KG1 (cell line): ENCODE data around the gene APOE.
A peak's percentile ranks its signal among the peaks of the same experiment; 100 is the strongest.
"Not testable (repeated sequence)": the region's sequence is repeated elsewhere in the genome, so short reads cannot be mapped to it uniquely, and the experiment has no call there.

Experiments used
- DNase-seq: peaks from one replicate; lab custom pipeline; 2025; lab: John Stamatoyannopoulos, UW

APOE gene

DNA sequence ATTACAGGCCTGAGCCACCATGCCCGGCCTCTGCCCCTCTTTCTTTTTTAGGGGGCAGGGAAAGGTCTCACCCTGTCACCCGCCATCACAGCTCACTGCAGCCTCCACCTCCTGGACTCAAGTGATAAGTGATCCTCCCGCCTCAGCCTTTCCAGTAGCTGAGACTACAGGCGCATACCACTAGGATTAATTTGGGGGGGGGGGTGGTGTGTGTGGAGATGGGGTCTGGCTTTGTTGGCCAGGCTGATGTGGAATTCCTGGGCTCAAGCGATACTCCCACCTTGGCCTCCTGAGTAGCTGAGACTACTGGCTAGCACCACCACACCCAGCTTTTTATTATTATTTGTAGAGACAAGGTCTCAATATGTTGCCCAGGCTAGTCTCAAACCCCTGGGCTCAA lies 4.2 kb downstream of the APOE start:
- no peak for DNase-seq

DNA sequence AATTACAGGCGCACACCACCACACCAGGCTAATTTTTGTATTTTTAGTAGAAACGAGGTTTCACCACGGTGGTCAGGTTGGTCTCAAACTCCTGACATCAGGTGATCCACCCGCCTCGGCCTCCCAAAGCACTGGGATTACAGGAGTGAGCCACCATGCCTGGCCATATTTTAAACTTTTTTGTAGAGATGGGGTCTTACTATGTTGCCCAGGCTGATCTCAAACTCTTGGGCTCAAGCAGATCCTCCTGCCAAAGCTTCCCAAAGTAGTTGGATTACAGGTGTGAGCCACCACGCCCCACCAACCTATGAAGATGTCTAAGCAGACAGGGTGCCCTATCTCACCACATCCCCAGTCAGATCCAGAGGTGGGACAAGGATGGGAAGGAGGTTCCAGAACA lies 6.3 kb downstream of the APOE start:
- DNase-seq = not testable (repeated sequence)

DNA sequence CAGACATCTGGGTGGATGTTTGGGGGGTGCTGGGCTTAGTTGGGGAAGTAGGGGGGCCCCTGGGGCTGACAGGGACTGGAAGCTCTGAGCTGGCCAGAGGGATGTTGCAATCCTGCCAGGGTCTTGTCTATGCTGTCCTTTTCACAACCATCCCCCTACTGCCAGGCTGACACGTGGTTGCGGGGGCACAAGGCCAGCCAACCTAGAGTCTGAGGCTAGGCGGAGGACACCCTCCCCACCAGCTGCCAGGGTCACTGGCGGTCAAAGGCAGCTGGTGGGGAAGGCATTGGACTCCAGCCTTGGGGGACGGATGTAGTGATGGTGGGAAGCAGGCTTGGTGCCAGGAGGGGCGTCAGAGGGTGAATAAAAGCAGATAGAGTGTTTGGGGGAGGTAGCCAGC lies 7.3 kb downstream of the APOE start:
- DNase-seq = no peak

DNA sequence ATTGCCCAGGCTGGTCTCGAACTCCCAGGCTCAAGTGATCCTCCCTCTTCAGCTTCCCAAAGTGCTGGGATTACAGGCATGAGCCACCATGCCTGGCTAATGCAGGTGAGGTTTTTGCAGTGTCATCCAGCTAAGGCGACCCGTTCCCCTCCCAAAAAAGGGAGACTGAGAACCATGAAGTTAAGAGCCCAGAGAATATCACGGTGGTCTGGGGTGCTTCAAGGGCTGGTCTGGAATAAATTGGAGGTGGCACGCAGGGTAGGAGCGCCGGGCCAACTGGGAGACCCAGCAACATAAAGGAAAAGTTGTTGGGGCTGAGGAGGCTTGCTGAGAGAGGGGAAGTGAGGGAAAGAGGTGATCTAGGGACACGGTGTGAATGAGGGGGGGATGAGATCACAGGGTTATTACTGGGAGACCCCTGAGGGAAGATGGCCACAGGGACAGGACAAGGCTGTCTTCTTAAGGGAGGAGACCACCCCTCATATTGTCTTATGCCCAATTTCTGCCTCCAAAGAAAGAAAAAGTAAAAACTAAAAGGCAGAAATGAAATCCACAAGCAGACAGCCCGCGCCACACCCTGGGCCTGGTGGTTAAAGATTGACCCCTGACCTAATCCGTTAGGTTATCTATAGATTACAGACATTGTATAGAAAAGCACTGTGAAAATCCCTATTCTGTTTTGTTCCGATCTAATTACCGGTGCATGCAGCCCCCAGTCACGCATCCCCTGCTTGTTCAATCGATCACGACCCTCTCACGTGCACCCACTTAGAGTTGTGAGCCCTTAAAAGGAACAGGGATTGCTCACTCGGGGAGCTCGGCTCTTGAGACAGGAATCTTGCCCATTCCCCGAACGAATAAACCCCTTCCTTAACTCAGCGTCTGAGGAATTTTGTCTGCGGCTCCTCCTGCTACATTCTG lies 8.2 kb downstream of the APOE start:
- DNase-seq = not testable (repeated sequence)

DNA sequence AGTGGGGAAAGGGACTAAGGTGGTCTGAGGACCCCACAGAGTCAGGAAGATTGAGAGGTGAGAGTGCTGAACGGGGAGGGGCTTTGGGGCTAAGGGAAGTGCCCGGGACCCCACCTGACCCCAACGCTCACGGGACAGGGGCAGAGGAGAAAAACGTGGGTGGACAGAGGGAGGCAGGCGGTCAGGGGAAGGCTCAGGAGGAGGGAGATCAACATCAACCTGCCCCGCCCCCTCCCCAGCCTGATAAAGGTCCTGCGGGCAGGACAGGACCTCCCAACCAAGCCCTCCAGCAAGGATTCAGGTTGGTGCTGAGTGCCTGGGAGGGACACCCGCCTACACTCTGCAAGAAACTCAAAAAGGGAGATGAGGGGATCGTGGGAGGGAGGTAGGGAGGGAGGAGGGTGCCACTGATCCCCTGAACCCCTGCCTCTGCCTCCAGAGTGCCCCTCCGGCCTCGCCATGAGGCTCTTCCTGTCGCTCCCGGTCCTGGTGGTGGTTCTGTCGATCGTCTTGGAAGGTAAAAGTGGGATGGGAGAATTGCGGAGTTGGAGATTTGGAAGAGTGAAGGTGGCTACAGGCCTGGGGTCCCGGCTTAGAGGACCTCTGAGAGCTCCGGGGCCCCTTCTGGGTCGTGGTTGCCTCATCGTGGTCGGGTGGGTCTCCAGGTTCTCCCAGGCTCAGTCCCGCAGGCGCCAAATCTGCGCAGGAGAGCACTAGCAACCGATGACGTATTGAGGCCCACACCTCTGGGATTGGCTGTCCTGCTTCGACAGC lies 9.0 kb downstream of the APOE start, which contains the start of gene APOC1:
APOC1 (plus strand) TSS at position 176 of the 774 bp plus-strand sequence; CDS start at position 460, 284 bp downstream.
- peak; percentile 34 for DNase-seq

DNA sequence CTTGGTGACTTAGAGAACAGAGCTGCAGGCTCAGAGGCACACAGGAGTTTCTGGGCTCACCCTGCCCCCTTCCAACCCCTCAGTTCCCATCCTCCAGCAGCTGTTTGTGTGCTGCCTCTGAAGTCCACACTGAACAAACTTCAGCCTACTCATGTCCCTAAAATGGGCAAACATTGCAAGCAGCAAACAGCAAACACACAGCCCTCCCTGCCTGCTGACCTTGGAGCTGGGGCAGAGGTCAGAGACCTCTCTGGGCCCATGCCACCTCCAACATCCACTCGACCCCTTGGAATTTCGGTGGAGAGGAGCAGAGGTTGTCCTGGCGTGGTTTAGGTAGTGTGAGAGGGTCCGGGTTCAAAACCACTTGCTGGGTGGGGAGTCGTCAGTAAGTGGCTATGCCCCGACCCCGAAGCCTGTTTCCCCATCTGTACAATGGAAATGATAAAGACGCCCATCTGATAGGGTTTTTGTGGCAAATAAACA lies 18.7 kb downstream of the APOE start:
- no peak for DNase-seq

DNA sequence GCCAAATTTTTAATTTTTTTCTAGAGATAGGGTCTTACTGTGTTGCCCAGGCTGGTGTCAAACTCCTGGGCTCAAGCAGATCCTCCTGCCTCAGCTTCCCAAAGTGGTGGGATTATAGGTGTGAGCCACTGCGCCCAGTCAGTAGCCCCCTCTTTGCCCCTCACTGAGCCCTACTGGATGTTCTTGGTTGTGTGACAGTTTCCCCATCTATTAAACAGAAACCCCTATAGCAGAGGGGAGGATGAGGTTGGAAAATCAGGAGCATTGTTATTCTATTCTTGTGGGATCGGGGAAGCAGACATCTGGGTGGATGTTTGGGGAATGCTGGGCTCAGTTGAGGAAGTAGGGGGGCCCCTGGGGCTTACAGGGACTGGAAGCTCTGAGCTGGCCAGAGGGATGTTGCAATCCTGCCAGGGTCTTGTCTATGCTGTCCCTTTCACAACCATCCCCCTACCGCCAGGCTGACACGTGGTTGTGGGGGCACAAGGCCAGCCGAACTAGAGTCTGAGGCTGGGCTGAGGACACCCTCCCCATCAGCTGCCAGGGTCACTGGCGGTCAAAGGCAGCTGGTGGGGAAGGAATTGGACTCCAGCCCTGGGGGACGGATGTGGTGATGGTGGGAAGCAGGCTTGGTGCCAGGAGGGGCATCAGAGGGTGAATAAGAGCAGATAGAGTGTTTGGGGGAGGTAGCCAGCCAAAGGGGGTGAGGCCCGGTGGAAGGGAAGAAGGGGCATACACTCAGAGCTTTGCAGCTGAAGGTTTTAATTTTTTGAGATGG lies 19.7 kb downstream of the APOE start:
- peak; percentile 10 for DNase-seq

DNA sequence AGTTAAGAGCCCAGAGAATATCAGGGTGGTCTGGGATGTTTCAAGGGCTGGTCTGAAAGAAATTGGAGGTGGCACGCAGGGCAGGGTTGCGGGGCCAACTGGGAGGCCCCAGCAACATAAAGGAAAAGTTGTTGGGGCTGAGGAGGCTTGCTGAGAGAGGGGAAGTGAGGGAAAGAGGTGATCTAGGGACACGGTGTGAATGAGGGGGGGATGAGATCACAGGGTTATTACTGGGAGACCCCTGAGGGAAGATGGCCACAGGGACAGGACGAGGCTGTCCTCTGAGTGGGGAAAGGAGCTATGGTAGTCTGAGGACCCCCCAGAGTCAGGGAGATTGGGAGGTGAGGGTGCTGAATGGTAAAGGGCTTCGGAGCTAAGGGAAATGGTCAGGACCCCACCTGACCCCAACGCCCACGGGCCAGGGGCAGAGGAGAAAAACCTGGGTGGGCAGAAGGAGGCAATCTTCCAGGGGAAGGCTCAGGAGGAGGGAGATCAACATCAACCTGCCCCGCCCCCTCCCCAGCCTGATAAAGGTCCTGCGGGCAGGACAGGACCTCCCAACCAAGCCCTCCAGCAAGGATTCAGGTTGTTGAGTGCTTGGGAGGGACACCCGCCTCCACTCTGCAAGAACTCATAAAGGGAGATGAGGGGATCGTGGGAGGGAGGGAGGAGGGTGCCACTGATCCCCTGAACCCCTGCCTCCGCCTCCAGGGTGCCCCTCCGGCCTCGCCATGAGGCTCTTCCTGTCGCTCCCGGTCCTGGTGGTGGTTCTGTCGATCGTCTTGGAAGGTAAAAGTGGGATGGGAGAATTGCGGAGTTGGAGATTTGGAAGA lies 20.9 kb downstream of the APOE start:
- not testable (repeated sequence) for DNase-seq

DNA sequence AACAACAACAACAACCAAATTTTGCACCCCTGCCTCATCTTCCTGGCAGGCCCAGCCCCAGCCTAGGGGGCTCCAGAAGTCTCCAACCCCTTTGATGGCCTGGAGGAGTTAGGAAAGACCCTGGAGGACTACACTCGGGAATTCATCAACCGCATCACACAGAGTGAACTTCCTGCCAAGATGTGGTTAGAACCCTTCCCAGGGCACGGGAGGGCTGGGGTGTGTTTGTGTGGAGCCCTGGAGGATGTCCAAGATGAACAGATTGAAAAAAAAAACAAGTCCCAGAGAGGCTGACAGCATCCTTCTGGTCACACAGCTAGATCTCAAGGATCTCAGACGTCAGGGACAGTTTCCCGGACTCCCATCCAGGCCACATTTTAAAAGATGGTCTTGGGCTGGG lies 22.1 kb downstream of the APOE start:
- no peak for DNase-seq

DNA sequence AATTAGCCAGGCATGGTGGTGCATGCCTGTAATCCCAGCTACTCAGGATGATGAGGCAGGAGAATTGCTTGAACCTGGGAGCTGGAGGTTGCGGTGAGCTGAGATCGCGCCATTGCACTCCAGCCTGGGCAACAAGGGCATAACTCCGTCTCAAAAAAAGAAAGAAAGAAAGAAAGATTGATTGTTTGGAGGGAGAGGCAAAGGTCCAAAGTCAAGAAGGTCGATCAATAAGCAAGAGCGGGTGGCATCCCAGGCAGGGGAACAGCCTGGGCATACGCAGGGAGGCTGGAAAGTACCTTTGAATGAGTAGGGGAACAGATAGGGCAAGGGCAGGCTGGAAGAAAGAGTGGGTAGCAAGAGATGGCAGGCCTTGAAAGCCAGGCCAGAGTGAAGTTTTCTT lies 24.5 kb downstream of the APOE start:
- no peak for DNase-seq

DNA sequence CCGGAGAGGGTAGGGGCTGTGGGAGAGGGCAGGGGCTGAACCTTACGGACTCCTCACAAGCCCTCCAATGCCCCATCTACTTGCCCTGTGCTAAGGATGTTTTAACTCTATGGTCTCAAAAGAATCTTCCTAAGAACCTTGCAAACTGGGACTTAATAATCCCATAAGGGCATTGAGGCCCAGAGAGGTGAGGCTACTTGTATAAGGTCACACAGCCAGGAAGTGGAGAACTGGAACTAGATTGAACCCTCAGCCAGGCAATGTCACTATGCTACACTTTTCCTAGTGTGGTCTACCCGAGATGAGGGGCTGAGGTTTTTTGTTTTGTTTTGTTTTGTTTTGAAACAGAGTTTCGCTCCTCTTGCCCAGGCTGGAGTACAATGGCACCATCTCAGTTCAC lies 25.9 kb downstream of the APOE start:
- no peak for DNase-seq

DNA sequence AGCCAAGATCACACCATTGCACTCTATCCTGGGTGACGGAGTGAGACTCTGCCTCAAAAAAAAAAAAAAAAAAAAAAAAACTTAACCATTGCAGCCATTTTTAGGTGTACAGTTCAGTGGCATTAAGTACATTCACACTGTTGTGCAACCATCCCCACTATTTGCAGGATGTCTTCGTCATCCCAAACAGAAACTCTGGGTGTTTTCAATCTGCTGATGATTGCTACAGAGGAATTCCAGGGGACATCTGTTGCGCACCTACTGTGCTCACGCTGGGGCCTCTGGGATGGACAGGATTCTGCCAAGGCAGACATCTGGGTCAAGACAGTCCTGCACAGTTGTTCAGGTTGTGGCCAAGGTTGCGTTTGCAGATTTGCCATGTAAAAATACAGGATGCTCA lies 34.1 kb downstream of the APOE start:
- DNase-seq = no peak

DNA sequence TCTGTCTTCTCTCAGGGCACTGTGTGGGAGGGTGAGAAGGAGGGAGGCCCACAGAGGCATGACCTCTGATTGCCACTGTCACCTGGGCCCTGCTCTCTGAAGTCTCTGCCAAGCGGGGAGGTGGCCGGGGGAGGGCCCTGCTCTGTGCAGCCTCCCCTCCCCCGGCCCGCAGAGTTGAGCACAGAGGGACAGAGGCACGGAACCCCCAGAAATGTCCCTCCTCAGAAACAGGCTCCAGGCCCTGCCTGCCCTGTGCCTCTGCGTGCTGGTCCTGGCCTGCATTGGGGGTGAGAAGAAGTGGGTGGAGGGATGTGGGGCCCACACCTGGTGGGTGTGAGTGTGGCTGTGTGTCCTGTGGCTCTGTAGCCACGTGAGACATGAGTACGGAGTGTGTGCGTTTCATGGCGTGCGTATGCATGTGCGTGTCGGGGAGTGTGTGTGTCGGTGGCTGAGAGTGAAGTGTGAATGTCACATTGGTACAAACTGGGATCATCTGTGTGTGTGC lies 36.5 kb downstream of the APOE start, which contains the start of gene APOC4:
APOC4 (plus strand) TSS at position 171 of the 505 bp plus-strand sequence; CDS start at position 212, 41 bp downstream.
- DNase-seq = no peak

DNA sequence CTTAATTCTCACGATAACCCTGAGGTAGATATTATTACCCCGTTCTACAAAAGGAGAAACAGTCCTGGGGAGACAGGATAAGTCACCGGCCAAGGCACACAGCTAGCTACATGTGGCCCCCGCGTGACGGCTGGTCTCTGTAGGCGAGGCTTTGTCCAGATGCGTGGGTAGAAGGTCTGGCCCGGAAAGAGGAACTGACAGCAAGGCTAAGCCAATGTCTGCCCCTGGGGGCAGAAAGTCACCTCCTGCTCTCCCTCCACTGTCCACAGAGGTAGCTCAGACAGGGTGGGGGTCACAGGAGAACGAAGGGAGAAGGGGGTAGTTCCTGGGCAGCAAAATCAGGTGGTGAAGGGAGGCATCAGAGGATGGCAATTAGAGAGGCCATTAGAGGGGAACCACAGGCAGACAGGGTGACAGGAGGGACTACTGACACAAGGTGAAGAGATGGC lies 38.2 kb downstream of the APOE start:
- DNase-seq = peak; percentile 49

DNA sequence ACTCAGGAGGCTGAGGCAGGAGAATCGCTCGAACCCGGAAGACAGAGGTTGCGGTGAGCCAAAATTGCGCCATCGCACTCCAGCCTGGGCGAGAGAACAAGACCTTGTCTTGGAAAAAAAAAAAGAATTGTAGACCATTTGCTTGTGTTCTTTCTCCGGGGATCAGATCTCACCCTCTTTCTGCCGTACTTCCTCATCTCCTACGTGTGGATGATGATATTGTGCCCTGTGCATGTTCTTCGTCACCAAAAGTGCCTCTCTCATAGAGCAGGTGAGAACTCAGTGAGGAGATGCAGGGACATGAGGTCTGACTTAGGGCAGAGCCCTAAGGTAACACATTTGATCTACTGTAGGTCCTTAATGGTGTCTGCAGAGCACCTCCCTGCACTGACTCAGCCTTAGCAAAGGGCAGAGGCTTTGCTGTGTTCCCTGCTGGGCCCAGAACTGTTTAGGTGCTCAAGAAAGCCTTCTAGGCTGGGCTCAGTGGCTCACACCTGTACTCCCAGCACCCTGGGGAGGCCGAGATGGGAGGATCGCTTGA lies 41.5 kb downstream of the APOE start:
- no peak for DNase-seq

DNA sequence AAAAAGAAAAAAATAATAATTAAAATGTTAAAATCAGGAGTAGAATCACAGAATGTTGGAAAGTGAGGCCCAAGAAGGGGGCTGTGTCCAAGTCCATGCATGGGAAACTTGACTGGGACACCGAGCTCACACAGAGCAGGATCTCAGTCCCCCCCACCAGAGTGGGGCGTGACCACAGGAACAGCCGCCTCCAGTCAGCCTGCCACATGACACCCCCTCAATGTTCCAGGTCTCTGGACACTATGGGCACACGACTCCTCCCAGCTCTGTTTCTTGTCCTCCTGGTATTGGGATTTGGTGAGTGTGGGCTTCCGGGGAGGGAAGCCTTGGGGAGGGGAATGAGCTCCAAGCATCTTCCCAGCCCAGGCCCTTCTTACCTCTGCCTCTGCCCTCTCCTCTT lies 42.6 kb downstream of the APOE start:
- DNase-seq = no peak

DNA sequence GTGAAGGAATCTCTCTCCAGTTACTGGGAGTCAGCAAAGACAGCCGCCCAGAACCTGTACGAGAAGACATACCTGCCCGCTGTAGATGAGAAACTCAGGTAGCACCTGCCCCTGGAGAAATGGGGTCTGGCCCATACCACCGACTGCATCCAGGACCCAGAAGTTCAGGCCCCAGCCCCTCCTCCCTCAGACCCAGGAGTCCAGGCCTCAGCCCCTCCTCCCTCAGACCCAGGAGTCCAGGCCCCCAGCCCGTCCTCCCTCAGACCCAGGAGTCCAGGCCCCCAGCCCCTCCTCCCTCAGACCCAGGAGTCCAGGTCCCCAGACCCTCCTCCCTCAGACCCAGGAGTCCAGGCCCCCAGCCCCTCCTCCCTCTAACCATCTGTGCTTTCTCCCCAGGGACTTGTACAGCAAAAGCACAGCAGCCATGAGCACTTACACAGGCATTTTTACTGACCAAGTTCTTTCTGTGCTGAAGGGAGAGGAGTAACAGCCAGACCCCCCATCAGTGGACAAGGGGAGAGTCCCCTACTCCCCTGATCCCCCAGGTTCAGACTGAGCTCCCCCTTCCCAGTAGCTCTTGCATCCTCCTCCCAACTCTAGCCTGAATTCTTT lies 43.3 kb downstream of the APOE start:
- DNase-seq = no peak

DNA sequence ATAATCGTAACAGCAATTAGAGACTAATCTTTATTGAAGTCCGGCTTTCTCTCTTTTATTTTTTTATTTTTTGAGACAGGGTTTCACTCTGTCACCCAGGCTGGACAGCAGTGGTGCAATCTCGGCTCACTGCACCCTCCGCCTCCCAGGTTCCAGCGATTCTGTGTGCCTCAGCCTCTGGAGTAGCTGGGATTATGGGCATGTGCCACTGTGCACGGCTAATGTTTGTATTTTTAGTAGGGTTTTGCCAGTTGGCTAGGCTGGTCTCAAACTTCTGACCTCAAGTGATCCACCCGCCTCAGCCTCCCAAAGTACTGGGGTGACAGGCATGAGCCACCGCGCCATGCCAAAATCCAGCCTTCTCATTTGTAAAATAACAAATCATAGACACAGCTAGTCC lies 44.0 kb downstream of the APOE start:
- DNase-seq = no peak

DNA sequence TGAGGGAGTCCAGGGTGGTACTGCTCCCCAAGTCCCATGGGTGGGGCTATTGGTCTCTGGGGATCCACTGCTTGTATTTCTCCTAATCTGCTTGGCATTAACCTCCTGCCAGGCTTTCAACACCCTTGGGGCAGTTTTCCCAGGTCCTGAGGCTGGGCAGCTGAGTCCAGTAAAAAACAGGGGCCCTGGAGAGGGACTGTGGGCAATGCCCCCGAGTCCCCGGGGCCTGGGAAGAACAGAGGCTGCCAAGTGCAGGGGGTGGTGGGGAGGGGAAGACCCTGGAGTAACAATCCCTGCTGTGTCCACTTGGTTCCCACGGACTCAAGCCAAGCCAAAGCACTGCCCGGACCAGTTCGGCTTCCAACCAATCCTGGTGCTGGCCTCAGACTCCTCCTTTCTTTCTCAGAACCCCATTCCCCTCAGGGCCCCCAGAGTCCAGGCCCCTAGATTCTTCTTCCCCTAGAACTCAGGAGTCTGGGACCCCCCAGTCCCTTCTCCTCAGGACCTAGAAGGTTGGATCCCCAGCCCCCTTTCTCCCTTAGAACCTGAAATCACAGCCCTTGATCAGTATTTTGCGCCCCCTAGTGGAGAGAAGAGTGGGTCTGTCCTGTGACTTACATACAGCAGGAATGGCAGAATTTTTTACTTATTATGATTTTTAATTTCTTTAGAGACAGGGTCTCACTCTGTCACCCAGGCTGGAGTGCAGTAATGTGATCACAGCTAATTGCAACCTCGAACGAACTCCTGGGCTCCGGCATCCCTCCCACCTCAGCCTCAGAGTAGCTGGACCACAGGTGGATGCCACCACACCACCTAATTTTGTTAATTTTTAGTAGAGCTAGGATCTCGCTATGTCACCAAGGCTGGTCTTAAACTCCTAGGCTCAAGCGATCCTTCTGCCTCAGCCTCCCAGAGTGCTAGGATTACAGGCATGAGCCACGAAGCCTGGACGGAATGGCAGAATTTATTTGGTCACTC lies 45.9 kb downstream of the APOE start:
- peak; percentile 44 for DNase-seq
